GM21447 (cell line): Measurements from ENCODE around the gene DEPDC7.
"Not testable (repeated sequence)": the region's sequence is repeated elsewhere in the genome, so short reads cannot be mapped to it uniquely, and the experiment has no call there.

Experiments
- ATAC-seq: cut with Tn5 transposase; IDR thresholded peaks from one replicate; pipeline ENCODE4 v1.9.1; 2021; ENCODE audit not compliant: unreplicated experiment

Gene DEPDC7

DNA sequence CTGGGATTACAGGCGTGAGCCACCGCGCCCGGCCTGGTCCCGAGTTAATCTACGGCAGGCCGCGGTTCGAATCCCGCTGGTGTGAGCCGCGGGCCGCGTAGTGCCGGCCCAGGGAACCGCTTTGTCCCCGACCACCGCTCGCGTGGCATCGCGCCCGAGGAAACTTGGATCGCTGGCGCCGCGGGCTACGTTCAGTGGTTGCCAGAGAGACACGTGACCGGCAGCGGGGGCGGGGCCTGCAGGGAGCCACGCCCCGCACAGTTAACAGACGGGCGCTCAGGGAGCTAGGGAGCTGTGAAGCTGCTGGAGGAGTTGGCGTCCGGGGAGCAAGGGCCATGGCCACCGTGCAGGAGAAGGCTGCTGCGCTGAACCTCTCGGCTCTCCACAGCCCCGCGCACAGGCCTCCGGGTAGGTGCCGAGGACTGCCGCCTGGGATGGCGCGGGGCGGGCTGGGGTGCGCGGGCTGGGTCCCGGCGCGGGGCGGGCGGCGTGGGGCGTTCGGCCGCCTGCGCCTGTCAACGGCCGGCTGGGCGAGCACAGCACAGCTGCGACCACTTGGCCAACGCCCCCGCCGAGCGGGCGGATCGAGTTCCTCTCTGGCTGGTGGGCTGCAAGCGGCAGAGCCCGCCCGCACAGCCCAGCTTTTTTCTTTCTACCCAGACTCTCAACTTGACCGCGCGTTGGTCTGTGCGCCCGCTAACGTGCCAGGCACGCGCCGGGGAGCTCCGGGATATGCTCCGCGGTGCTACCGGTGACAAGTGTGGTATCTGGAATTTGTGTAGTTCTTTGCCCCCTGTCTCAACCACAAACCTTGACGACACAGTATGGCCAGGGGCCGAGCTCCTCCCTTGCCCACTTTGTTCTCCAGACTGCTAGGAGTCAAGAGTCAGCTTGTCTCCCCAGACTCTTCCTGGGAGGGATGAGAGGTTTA is at the start of gene DEPDC7:
TSS of gene DEPDC7 (plus strand) at position 258 of the 931 bp plus-strand sequence. CDS start at position 336, 78 bp downstream.
- peak; percentile 67 for ATAC-seq

GRCh38 chr11:32968541-32968940 is 47.1 kb upstream of the DEPDC7 start:
- no peak for ATAC-seq

DNA sequence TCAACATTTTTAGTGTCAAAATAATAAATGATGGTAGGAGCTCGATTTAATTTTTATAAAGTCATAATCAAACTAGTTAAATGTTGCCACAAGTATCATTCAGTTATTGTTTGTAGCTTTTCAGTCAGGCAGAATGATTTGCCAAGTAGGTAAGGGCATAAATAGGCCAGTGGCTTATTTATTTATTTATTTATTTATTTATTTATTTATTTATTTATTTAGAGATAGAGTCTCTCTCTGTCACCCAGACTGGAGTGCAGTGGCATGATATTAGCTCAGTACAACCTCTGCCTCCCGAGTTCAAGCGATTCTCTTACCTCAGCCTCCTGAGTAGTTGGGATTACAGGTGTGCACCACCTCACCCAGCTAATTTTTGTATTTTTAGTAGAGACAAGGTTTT is 43.4 kb upstream of the DEPDC7 start:
- not testable (repeated sequence) for ATAC-seq

DNA sequence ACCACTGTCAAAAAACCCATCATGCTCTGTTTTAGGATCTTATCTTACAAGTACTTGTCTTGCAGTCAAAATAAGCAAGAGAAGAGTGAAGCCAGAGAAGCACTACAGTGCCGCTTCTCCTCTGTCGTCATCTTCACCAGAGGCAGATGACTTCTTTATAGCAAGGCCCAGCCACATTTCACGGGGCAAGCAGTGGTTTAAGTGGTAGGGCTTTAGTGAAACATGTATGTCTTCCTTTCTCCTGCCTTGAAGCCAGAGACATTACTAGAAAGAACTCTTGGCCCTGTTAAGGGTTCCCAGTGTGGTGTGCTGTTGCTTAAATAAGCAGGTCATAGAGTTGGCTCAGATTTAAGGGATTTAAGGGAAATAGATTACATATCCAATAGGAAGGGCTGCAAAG is 42.9 kb upstream of the DEPDC7 start:
- no peak for ATAC-seq

DNA sequence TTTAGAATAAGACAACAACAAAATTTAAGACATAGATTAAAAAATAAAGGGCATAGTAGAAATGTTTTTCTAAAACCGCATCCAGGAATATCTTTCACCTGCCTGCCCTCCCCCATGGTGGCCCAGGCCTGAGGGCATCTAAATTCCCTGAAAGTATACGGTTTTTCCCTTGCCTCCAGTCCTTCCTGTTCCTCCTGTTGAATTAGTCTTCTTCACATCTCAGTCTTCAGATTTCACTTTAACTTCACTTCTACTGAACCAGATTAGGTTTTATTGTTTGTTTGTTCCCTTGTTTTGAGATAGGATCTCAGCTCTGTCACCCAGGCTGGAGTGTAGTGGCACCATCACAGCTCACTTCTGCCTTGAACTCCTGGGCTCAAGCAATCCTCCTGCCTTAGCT is 33.1 kb upstream of the DEPDC7 start:
- no peak for ATAC-seq

DNA sequence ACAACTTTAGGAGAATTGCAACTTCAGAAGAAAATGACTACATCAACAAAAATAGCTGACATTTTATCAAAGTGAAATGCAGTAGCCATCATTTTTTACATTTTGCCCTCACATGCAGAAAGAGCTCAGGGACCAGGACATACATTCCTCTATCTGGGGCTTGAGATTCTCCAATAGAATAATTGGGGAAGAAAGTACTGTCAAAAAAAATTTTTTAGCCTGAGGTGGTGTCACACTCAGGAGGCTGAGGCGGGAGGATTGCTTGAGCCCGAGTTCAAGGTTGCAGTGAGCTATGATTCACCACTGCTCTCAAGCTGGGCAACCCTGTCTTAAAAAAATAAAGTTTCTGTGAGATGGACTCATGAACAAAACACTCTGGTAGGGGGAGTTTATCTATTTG is 32.2 kb upstream of the DEPDC7 start:
- ATAC-seq, result no peak

DNA sequence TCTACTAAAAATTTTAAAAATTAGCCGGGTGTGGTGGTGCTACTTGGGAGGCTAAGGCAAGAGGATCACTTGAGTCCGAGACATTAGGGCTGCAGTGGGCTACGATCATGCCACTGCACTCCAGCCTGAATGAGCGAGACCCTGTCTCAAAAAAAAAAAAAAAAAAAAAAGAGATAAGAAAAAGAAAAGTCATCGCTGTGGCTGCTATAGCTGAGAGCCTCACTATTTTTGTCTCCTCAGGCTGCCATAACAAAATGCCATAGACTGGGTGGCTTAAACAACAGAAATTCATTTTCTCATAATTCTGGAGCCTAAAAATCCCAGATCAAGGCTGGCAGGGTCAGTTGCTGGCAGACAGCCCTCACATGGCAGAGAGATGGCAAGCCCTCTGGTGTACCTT is 30.1 kb upstream of the DEPDC7 start:
- ATAC-seq, result no peak

DNA sequence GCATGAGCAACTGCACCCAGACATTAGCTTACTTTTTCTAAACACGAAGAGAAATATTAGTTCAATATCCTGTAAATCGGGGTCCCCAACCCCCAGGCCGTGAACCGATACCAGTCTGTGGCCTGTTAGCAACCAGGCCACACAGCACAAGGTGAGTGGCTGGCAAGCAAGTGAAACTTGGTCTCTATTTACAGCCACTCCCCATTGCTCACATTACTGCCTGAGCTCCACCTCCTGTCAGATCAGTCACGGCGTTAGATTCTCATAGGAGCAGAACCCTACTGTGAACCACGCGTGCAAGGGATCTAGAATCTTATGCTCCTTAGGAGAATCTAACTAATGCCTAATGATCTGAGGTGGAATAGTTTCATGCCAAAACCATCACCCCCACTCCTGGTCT is 27.8 kb upstream of the DEPDC7 start:
- no peak for ATAC-seq

DNA sequence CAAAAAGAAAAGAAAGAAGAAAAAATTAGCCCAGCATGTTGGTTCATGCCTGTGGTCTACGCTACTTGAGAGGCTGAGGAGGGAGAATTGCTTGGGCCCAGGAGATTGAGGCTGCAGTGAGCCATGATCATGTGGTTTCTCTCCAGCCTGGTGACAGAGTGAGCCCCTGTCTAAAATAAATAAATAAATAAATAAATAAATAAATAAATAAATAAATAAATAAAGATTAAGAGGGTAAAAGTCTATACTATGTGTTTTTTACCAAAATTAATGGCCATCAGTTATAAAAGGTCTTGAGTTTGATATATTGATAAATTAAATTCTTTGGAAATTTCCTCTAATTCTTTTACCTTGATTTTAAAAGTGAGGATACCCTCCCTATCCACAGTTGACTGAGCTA is 25.2 kb upstream of the DEPDC7 start:
- ATAC-seq, result no peak

DNA sequence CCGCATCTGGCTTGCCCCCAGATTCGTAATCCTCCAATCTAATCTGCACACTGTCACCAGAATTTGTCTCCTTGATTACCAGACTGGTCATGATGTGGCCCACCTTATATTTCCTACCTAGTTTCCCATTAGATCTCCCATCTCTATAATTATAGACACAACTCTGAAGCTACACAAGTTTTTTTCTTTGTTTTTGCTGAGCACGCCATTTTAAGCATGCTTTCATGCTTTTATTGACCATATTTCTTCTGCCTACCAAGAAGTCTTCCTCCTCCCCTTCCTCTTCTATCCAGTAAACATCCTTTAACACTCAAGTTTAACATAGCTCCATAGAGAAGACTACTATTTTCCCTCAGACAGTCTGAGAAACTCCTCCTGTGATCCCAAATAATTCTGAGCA is 24.3 kb upstream of the DEPDC7 start:
- no peak for ATAC-seq

DNA sequence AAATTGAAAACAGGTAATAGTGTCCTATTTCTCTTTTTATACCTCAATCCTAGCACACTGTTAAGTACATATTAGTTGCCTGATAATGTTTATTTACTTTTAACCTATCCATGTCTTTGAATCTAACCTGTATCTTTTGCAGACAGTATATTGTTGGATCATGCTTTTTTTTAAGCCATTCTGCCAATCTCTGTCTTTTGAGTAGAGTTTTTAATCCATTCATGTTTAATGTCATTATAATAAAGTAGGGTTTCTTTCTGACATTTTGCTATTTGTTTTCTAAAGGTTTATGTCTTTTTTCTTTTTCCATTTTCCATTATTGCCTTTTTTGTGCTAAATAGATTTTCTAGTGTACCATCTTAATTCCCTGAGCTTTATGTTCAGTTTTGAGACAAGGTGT is 23.8 kb upstream of the DEPDC7 start:
- no peak for ATAC-seq

DNA sequence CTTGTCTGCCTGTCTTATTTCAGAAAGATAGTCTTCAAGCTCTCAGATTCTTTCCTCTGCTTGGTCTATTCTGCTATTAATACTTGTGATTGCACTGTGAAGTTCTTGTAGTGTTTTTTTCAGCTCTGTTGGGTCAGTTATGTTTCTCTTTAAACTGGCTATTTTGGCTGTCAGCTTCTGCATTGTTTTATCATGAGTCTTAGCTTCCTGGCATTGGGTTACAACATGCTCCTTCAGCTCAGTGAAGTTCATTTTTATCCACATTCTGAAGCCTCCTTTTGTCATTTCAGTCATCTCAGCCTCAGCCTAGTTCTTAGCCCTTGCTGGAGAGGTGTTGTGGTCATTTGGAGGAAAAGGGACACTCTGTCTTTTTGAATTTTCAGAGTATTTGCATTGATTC is 15.5 kb upstream of the DEPDC7 start:
- ATAC-seq, result no peak

- no peak for ATAC-seq
These were observed 14.4 kb upstream of the DEPDC7 start for GRCh38 chr11:33001281-33001680.

GRCh38 chr11:33001751-33002542 is 13.7 kb upstream of the DEPDC7 start:
- no peak for ATAC-seq

DNA sequence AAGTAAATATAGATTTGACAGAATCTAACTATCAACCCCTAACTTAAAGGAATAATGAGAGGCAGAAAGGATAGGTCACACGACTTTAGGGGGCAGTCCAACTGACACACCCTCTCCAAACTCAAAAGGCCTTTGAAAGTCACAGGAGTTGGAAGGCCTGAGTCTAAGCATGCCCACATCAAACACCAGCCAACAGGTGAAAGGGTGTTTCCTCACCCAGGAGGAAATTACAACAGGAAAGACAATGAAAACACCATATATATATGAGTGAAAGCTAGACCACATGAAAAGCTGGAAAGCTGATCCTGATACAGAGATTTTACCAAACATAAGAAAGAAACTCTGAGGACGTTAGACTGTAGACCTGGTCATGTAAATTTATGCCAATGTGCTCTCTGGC is 10.5 kb upstream of the DEPDC7 start:
- ATAC-seq, result no peak

- ATAC-seq, result no peak
These were observed 9.7 kb upstream of the DEPDC7 start for GRCh38 chr11:33006010-33006409.

DNA sequence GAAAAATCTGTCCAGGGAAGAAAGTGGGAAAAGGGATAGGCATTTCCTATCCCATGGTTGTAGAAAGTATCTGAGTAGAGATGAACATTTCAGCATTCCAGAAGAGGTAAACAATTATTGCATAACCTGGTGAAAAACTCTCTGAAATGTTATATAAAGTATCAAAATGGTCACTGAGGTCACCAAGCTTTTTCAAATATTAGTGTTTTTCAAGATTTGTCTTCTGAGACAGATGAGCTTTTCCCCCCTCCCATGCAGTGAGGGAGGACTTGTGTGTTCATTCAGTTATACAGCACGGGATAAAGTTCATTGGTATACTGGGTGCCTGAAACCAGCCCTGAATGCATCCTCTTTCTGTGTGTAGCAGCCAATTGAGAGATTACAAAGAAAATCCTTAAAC is 1.9 kb upstream of the DEPDC7 start:
- ATAC-seq, result no peak

DNA sequence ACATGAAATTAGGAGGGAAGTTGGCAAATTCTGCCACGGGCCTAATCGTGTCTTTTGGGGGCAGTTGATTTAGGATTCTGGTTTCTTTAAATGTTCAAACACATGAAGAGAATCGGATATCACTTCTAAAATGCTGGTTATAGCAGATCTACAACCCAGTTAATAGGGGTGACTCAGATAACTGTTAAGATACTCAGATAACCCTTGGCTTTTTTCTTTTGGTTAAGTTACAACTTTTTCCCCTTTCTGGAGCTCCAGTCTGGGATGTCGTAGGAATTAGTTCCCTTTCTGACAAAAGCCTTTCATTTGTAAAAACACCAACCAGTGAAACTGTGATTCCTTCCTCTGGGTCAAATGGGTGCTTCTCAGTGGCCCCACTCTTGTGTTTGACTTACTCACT is 976 bp downstream of the DEPDC7 start:
- no peak for ATAC-seq

DNA sequence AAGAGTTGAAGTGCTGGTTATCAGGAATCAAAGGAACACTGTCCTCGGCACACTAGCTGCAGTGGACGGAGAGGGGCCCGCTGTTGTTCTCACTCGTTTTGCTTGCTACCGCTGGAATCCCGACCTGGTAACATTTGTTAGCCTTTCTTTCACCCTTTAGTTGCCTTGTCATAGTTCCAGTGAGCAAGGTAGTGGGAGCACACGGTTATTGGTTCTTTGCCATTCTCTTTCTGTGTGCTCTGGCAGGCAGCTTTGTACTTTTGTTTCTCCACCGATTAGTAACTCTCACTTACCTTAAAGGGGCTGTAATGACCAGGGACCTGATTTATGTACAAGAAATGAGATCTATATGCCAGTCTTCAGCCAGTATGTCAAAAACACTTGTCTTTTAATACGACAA is 1.8 kb downstream of the DEPDC7 start:
- ATAC-seq, result no peak

DNA sequence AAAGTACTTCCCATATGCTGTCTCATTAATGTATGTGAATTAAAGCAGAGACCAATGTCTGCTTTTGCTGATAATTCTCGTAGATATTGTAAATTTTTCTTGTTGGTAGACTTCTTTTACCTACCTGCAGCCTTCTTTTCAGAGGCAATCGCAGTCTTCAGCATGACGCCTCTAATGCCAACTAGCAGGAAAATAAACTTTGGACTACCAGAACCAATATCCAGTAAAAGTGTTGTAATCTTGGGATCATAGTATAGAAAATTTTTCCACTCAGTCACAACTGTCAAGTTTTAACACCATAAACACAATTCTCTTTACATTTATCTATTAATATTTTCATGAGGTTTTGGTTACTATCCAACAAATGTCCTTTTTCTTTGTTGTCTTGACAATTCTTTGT is 2.3 kb downstream of the DEPDC7 start:
- no peak for ATAC-seq

- no peak for ATAC-seq
These were observed 3.2 kb downstream of the DEPDC7 start for GRCh38 chr11:33018840-33019239.

GRCh38 chr11:33021501-33021900 is 5.8 kb downstream of the DEPDC7 start:
- ATAC-seq, result no peak
